Skeletal muscle tissue (tissue), 4 donors: ENCODE measurements around the gene PLSCR3. TPM values are rescaled to one million over a fixed set of nuclear protein-coding genes. Genes with fewer than 3 reads are reported as not detected.

Experiments used
- H3K27ac ChIP-seq: one replicate; pipeline ENCODE4 v1.7.0; 2013; ENCODE audit warnings: mild to moderate bottlenecking, low read depth, low read length, inconsistent platforms
- H3K27me3 ChIP-seq, 3 donors: one replicate each; pipeline ENCODE4 v1.7.0; 2013; ENCODE audit warnings: low read length in 3 of 3; ENCODE audit not compliant: control insufficient read depth in 3 of 3, insufficient read depth in 3 of 3
- H3K36me3 ChIP-seq, 3 donors: one replicate each; pipeline ENCODE4 v1.7.0; 2013; ENCODE audit warnings: low read length in 3 of 3; ENCODE audit not compliant: control insufficient read depth in 3 of 3, insufficient read depth in 3 of 3
- H3K4me1 ChIP-seq, 3 donors: one replicate each; pipeline ENCODE4 v1.7.0; 2013; ENCODE audit warnings: low read length in 3 of 3, mild to moderate bottlenecking in 3 of 3; ENCODE audit not compliant: control insufficient read depth in 3 of 3, insufficient read depth in 3 of 3
- H3K4me3 ChIP-seq, 3 donors: one replicate each; pipeline ENCODE4 v1.7.0; 2013; ENCODE audit warnings: low read length in 3 of 3
- H3K9ac ChIP-seq, 3 donors: one replicate each; pipeline ENCODE4 v1.7.0; 2013; ENCODE audit warnings: low read length in 3 of 3, mild to moderate bottlenecking in 3 of 3, moderate library complexity in 2 of 3, low read depth in 1 of 3
- H3K9me3 ChIP-seq, 3 donors: one replicate each; pipeline ENCODE4 v1.7.0; 2013; ENCODE audit warnings: low read length in 3 of 3; ENCODE audit not compliant: control insufficient read depth in 3 of 3
- total RNA-seq: library from RNA; depleted of rRNA; stranded (reverse); fragments of >200 nt; gene quantifications from one replicate; pipeline ENCODE4 v1.2.3, GENCODE V29; 2014
- donor health status: Osteomylitis.

Gene PLSCR3
- total RNA-seq, 1 donor from 2014 or later: 10.4 TPM

- no peaks in the 10 kb centered on the region for H3K9me3 ChIP-seq
- H3K27ac ChIP-seq: no peak overlapping the region
- H3K4me3 ChIP-seq: no peak overlapping the region
- peaks cover 17 to 24% (median 19%) of the 10 kb centered on the region in 3 donors for H3K4me1 ChIP-seq
- H3K27me3 ChIP-seq: peaks cover 8 to 25% (median 20%) of the 10 kb centered on the region in 3 donors
- H3K9ac ChIP-seq: no peak overlapping the region
- H3K36me3 ChIP-seq: no peaks in the 10 kb centered on the region
These were observed 51.1 kb downstream of the PLSCR3 start for GRCh38 chr17:7343250-7343649.

GRCh38 chr17:7341842-7342241 is 52.5 kb downstream of the PLSCR3 start:
- no peak overlapping the region for H3K9ac ChIP-seq
- peaks cover 15 to 36% (median 25%) of the 10 kb centered on the region in 3 donors for H3K27me3 ChIP-seq
- peaks cover 3 to 10% (median 7%) of the 10 kb centered on the region in 3 donors for H3K4me1 ChIP-seq
- no peak overlapping the region for H3K4me3 ChIP-seq
- H3K27ac ChIP-seq: no peak overlapping the region
- no peaks in the 10 kb centered on the region for H3K36me3 ChIP-seq
- no peaks in the 10 kb centered on the region for H3K9me3 ChIP-seq

- H3K9me3 ChIP-seq: no peaks in the 10 kb centered on the region
- no peak overlapping the region for H3K4me3 ChIP-seq
- peaks cover 29 to 49% (median 42%) of the 10 kb centered on the region in 3 donors for H3K27me3 ChIP-seq
- H3K27ac ChIP-seq: no peak overlapping the region
- H3K36me3 ChIP-seq: no peaks in the 10 kb centered on the region
- H3K9ac ChIP-seq: no peak overlapping the region
- H3K4me1 ChIP-seq: no peaks in the 10 kb centered on the region
These were observed 54.1 kb downstream of the PLSCR3 start for GRCh38 chr17:7340179-7340578.

Other genes with a start within 250 kb of the PLSCR3 start
- 1.0 TPM for gene ASGR1, start 215.2 kb downstream of the PLSCR3 start, total RNA-seq
- gene DLG4, start 174.7 kb downstream of the PLSCR3 start, total RNA-seq: 7.3 TPM
- gene ACADVL, start 174.6 kb downstream of the PLSCR3 start, total RNA-seq: 119 TPM
- gene DVL2, start 160.0 kb downstream of the PLSCR3 start, total RNA-seq: 63.2 TPM
- gene PHF23, start 155.1 kb downstream of the PLSCR3 start, total RNA-seq: 30.3 TPM
- 259 TPM for gene GABARAP, start 152.1 kb downstream of the PLSCR3 start, total RNA-seq
- 39.7 TPM for gene CTDNEP1, start 142.8 kb downstream of the PLSCR3 start, total RNA-seq
- gene ELP5, start 142.3 kb downstream of the PLSCR3 start, total RNA-seq: 28.2 TPM
- gene CLDN7, start 132.0 kb downstream of the PLSCR3 start, total RNA-seq: not detected
- 34.4 TPM for gene SLC2A4, start 112.8 kb downstream of the PLSCR3 start, total RNA-seq
- 0.52 TPM for gene YBX2, start 99.9 kb downstream of the PLSCR3 start, total RNA-seq
- gene EIF5A, start 86.9 kb downstream of the PLSCR3 start, total RNA-seq: 185 TPM
- gene GPS2, start 79.2 kb downstream of the PLSCR3 start, total RNA-seq: 24.5 TPM
- gene NEURL4, start 65.2 kb downstream of the PLSCR3 start, total RNA-seq: 19.8 TPM
- 2.1 TPM for gene ACAP1, start 58.0 kb downstream of the PLSCR3 start, total RNA-seq
- gene KCTD11, start 42.4 kb downstream of the PLSCR3 start, total RNA-seq: 4.2 TPM
- not detected for gene TMEM95, start 39.4 kb downstream of the PLSCR3 start, total RNA-seq
- gene TNK1, start 13.4 kb downstream of the PLSCR3 start, total RNA-seq: not detected
- gene TMEM256, start 9.6 kb upstream of the PLSCR3 start, total RNA-seq: 149 TPM
- 3.1 TPM for gene NLGN2, start 13.3 kb upstream of the PLSCR3 start, total RNA-seq
- not detected for gene SPEM1, start 25.8 kb upstream of the PLSCR3 start, total RNA-seq
- gene SPEM2, start 31.1 kb upstream of the PLSCR3 start, total RNA-seq: not detected
- not detected for gene SPEM3, start 34.3 kb upstream of the PLSCR3 start, total RNA-seq
- 0.52 TPM for gene TMEM102, start 40.9 kb upstream of the PLSCR3 start, total RNA-seq
- 1.0 TPM for gene FGF11, start 45.0 kb upstream of the PLSCR3 start, total RNA-seq
- 31.3 TPM for gene CHRNB1, start 50.5 kb upstream of the PLSCR3 start, total RNA-seq
- gene ZBTB4, start 85.1 kb upstream of the PLSCR3 start, total RNA-seq: 10.4 TPM
- not detected for gene SLC35G6, start 86.9 kb upstream of the PLSCR3 start, total RNA-seq
- gene POLR2A, start 89.8 kb upstream of the PLSCR3 start, total RNA-seq: 91.3 TPM
- gene TNFSF12, start 154.5 kb upstream of the PLSCR3 start, total RNA-seq: 4.7 TPM
- gene TNFSF13, start 164.2 kb upstream of the PLSCR3 start, total RNA-seq: 2.1 TPM
- gene SENP3, start 167.4 kb upstream of the PLSCR3 start, total RNA-seq: 31.3 TPM
- gene CD68, start 185.1 kb upstream of the PLSCR3 start, total RNA-seq: 4.2 TPM
- gene MPDU1, start 189.3 kb upstream of the PLSCR3 start, total RNA-seq: 26.1 TPM
- gene SOX15, start 195.6 kb upstream of the PLSCR3 start, total RNA-seq: not detected
- 42.3 TPM for gene FXR2, start 220.4 kb upstream of the PLSCR3 start, total RNA-seq
- gene SAT2, start 233.3 kb upstream of the PLSCR3 start, total RNA-seq: 41.2 TPM
- gene SHBG, start 235.6 kb upstream of the PLSCR3 start, total RNA-seq: not detected